ENCODE results near the gene USP28.

DNA sequence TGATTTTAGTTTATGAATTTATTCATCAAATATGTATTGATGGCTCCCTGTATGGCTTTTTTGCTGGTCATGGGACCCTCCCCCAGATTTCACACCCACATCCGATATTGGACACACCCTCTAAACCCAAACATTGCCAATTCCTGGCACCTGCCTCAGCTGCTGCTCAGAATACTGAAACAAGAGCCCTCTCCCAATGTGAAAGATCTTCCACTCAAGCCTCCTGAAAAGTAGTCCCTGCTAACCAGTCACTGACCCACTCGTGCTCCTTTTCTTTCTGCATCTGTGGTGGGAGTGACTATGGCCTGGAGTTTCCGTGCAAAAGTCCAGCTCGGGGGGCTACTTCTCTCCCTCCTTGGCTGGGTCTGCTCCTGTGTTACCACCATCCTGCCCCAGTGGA lies 95.9 kb downstream of the USP28 start, which contains the start of gene CLDN25:
- no peak for TF ChIP-seq CTCF (IDR thresholded peaks at IDR 0.05)
- no peak for TF ChIP-seq EZH2 (IDR thresholded peaks at IDR 0.05)
